ENCODE measurements around the gene SAMHD1. TPM values are rescaled to one million over a fixed set of nuclear protein-coding genes. Genes with fewer than 3 reads are reported as not detected.

SAMHD1 gene
- total and polyA plus RNA-seq, 2 of the 13 experiments (the other 11 are each of a cell fraction or from before 2014, with no cell fraction given) = 16.9 to 43.5 TPM

DNA sequence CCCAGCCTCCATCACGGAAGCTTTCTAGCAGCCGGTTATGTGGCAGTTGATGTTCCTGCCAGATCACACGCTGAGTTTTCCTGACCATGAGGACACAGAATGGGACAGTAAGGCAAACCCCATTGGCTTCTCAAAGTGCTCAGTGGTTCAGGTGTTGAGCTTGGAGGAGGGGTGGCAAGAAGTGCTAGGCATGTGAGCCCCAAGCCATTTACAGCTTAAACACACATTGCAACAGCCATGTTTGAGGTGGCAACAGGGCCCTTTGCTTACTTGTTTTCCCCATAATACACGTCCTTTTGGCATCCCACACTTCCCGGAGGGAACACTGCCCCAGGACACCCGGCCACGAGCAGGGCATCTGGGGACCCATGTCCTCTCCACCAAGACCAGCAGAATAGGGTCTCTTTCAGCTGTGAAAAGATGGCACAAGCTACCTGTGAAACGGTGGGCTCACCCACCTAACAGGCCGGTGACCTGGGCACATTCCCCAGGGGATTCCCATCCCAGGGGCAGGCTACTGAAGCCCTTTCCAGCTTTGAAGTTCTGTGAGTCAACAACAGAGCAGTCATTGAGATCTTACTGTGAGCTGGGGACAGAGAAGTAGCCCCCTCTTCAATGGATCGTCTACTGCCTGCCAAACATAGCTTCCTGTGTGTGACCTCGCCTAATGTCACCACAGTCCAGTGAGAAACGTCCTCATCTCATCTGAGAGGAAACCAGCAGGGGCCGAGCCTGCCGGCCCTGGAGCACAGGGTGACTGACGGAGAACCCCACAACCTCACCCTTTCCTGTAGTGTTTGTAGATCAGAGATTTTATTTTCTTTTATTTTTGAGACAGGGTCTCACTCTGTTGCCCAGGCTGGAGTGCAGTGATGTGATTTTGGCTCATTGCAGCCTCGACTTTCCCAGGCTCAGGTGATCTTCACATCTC lies 79.6 kb downstream of the SAMHD1 start (continued):
- TF ChIP-seq ZNF543 (CRISPR knock-in tag; IDR thresholded peaks at IDR 0.05) = no peak; the same call in 1 of the 2 replicates
- peak; percentile 77; the same call in 1 of the 2 replicates for TF ChIP-seq ZNF749 (CRISPR knock-in tag; IDR thresholded peaks at IDR 0.05; ENCODE audit: borderline replicate concordance)
- TF ChIP-seq ZNF678 (CRISPR knock-in tag; IDR thresholded peaks at IDR 0.05) = peak; percentile 74; the same call in 1 of the 2 replicates
- TF ChIP-seq PHF8 (CRISPR knock-in tag; IDR thresholded peaks at IDR 0.05) = no peak; the same call in none of the 2 replicates
- no peak for TF ChIP-seq GRHL1 (CRISPR knock-in tag; conservative IDR thresholded peaks at IDR 0.05)
- TF ChIP-seq YY1 (IDR thresholded peaks at IDR 0.05; ENCODE audit: insufficient read depth, insufficient replicate concordance, low read depth, low read length) = no peak
- no peak for TF ChIP-seq MAFF (IDR thresholded peaks at IDR 0.05; ENCODE audit: low read depth, low read length)
- TF ChIP-seq, protein P1, sequence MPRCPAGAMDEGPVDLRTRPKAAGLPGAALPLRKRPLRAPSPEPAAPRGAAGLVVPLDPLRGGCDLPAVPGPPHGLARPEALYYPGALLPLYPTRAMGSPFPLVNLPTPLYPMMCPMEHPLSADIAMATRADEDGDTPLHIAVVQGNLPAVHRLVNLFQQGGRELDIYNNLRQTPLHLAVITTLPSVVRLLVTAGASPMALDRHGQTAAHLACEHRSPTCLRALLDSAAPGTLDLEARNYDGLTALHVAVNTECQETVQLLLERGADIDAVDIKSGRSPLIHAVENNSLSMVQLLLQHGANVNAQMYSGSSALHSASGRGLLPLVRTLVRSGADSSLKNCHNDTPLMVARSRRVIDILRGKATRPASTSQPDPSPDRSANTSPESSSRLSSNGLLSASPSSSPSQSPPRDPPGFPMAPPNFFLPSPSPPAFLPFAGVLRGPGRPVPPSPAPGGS (CRISPR knock-in tag; IDR thresholded peaks at IDR 0.05) = 0 out of 2 replicates have a peak, but pooled peaks have one; percentile 74
- peak; percentile 80 for TF ChIP-seq ZMYM3 (CRISPR knock-in tag; IDR thresholded peaks at IDR 0.05)
- TF ChIP-seq, protein P2, sequence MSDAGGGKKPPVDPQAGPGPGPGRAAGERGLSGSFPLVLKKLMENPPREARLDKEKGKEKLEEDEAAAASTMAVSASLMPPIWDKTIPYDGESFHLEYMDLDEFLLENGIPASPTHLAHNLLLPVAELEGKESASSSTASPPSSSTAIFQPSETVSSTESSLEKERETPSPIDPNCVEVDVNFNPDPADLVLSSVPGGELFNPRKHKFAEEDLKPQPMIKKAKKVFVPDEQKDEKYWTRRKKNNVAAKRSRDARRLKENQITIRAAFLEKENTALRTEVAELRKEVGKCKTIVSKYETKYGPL (CRISPR knock-in tag; IDR thresholded peaks at IDR 0.05) = no peak
- no peak for TF ChIP-seq ZBTB42 (CRISPR knock-in tag; IDR thresholded peaks at IDR 0.05)
- no peak for TF ChIP-seq CEBPZ (IDR thresholded peaks at IDR 0.05; ENCODE audit: low read length)
- TF ChIP-seq ZZZ3 (CRISPR knock-in tag; IDR thresholded peaks at IDR 0.05; ENCODE audit: borderline replicate concordance) = no peak; the same call in 1 of the 2 replicates
- TF ChIP-seq, protein P3, sequence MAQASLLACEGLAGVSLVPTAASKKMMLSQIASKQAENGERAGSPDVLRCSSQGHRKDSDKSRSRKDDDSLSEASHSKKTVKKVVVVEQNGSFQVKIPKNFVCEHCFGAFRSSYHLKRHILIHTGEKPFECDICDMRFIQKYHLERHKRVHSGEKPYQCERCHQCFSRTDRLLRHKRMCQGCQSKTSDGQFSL (CRISPR knock-in tag; IDR thresholded peaks at IDR 0.05) = no peak
- no peak for TF ChIP-seq NCOA5 (CRISPR knock-in tag; IDR thresholded peaks at IDR 0.05)
- TF ChIP-seq REST (IDR thresholded peaks at IDR 0.05; ENCODE audit: borderline replicate concordance in 1 of 2, low read depth in 1 of 2, low read length in 2 of 2) = no peak
